ENCODE measurements around the gene ZNF750. TPM values are rescaled to one million over a fixed set of nuclear protein-coding genes. Genes with fewer than 3 reads are reported as not detected.

ZNF750 gene
- total RNA-seq, 1 experiment from 2014 or later, result not detected

Other genes starting within 250 kb of the ZNF750 start
- gene WDR45B, start 191.6 kb downstream of the ZNF750 start, total RNA-seq (2014; rRNA removed), result 90.8 and 116 TPM in 2 replicates
- 15.6 and 17.9 TPM in 2 replicates for gene RAB40B, start 141.3 kb downstream of the ZNF750 start, total RNA-seq (2014; rRNA removed)
- 32.1 and 37.7 TPM in 2 replicates for gene FN3KRP, start 123.3 kb downstream of the ZNF750 start, total RNA-seq (2014; rRNA removed)
- 0.23 and 3.1 TPM in 2 replicates for gene FN3K, start 104.4 kb downstream of the ZNF750 start, total RNA-seq (2014; rRNA removed)
- 27.0 and 46.2 TPM in 2 replicates for gene TBCD, start 88.0 kb downstream of the ZNF750 start, total RNA-seq (2014; rRNA removed)
- gene METRNL, start 239.6 kb upstream of the ZNF750 start, total RNA-seq (2014; rRNA removed), result 32.6 and 32.7 TPM in 2 replicates